CD4-positive, CD25-positive, alpha-beta regulatory T cell (primary cell): ENCODE results near the gene OR2A14. TPM values are rescaled to one million over a fixed set of nuclear protein-coding genes. Genes with fewer than 3 reads are reported as not detected.
"Not testable (repeated sequence)": the region's sequence is repeated elsewhere in the genome, so short reads cannot be mapped to it uniquely, and the experiment has no call there.

Source experiments
- ATAC-seq, 2 donors: fragments of 150-1000 bp; cut with Tn5 transposase; one replicate each; pipeline ENCODE4 v1.10.0; 2021; ENCODE audit warnings: low read depth in 2 of 2, moderate number of reproducible peaks in 2 of 2, moderate library complexity in 1 of 2
- DNase-seq, 3 donors: peaks; one replicate each; pipeline versions ENCODE4 v3.0.0 to v3.0.0-alpha.2; 2012 to 2022; ENCODE audit warnings: mixed read lengths in 1 of 3
- H3K27ac ChIP-seq: one replicate; pipeline ENCODE4 v1.7.0; 2013; ENCODE audit warnings: mild to moderate bottlenecking, low read length; ENCODE audit not compliant: insufficient read depth, poor library complexity, severe bottlenecking
- H3K27me3 ChIP-seq: one replicate; pipeline ENCODE4 v1.7.0; 2013; ENCODE audit warnings: low read length; ENCODE audit not compliant: control insufficient read depth, insufficient read depth
- H3K36me3 ChIP-seq: one replicate; pipeline ENCODE4 v1.7.0; 2013; ENCODE audit warnings: mild to moderate bottlenecking, low read length, moderate library complexity; ENCODE audit not compliant: control insufficient read depth, insufficient read depth
- H3K4me1 ChIP-seq: 2 replicates; pipeline ENCODE4 v1.7.0; 2013; ENCODE audit warnings: mild to moderate bottlenecking, low read length; ENCODE audit not compliant: insufficient read depth, control insufficient read depth, poor library complexity, severe bottlenecking
- H3K4me3 ChIP-seq: one replicate; pipeline ENCODE4 v1.7.0; 2013; ENCODE audit warnings: low read depth, mild to moderate bottlenecking, low read length, moderate library complexity
- H3K9me3 ChIP-seq, 2 experiments: 1 replicate in 1 of 2; 2 replicates in 1 of 2; pipeline ENCODE4 v1.7.0; 2013; ENCODE audit warnings: low read length in 2 of 2, mild to moderate bottlenecking in 1 of 2, moderate library complexity in 1 of 2; ENCODE audit not compliant: control insufficient read depth in 2 of 2
- H3K27ac Mint-ChIP-seq, 3 donors: one replicate each; pipeline ENCODE4 v1.8.0; 2020 to 2022; ENCODE audit warnings: mild to moderate bottlenecking in 3 of 3, mixed read lengths in 3 of 3, moderate library complexity in 2 of 3
- H3K27me3 Mint-ChIP-seq: one replicate; pipeline ENCODE4 v1.8.0; 2022; ENCODE audit warnings: mild to moderate bottlenecking, mixed read lengths
- H3K36me3 Mint-ChIP-seq: one replicate; pipeline ENCODE4 v1.8.0; 2020; ENCODE audit warnings: mixed read lengths
- H3K4me1 Mint-ChIP-seq, 4 donors: one replicate each; pipeline ENCODE4 v1.8.0; 2020 to 2022; ENCODE audit warnings: mixed read lengths in 4 of 4, mild to moderate bottlenecking in 1 of 4
- H3K4me3 Mint-ChIP-seq, 4 donors: one replicate each; pipeline ENCODE4 v1.8.0; 2020 to 2022; ENCODE audit warnings: mild to moderate bottlenecking in 4 of 4, mixed read lengths in 4 of 4, moderate library complexity in 3 of 4
- H3K9me3 Mint-ChIP-seq, 7 donors: one replicate each; pipeline ENCODE4 v1.8.0; 2020 to 2022; ENCODE audit warnings: mixed read lengths in 7 of 7, mild to moderate bottlenecking in 3 of 7, moderate library complexity in 2 of 7
- polyA plus RNA-seq, 4 donors: library from polyadenylated mRNA; unstranded; fragments of 300-500 nt; fragmentation: Illumina TruSeq; gene quantifications; one replicate each; pipeline ENCODE4 v1.2.3, GENCODE V29; 2021
- total RNA-seq: library from RNA; stranded (reverse); gene quantifications from one replicate; pipeline ENCODE4 v1.2.3, GENCODE V29; 2022

The OR2A14 gene
- total and polyA plus RNA-seq, 5 donors from 2014 or later, result not detected

DNA sequence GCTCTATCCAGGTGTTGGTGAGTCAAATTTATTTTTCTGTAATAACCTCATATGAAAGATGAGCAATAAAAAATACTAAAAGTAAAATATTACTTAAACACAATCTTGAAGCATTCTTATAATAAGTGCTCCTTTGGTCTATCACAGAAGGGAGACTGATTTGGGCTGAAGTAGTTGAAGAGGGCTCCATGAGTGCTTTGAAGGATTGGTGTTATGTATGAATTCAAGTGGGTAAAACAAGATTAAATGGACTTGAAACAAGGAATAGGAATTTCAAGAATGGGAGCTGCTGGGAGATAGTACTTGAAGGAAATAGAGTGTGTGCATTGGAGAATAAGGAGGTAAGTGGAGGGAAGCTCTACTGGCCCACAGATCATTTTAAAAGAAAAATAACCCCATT lies 20.9 kb upstream of the OR2A14 start:
- no peaks in the 10 kb centered on the region for H3K36me3 Mint-ChIP-seq
- no peak overlapping the region for H3K4me3 ChIP-seq
- H3K4me1 Mint-ChIP-seq, result peaks cover 0 to 2% (median 0%) of the 10 kb centered on the region in 4 donors
- H3K27me3 ChIP-seq, result peaks cover 5% of the 10 kb centered on the region
- H3K4me3 Mint-ChIP-seq, result no peak overlapping the region
- H3K27ac ChIP-seq, result no peak overlapping the region
- ATAC-seq (no peak), DNase-seq (no peak)
- no peaks in the 10 kb centered on the region for H3K4me1 ChIP-seq
- H3K27me3 Mint-ChIP-seq, result peaks cover 25% of the 10 kb centered on the region
- no peaks in the 10 kb centered on the region for H3K36me3 ChIP-seq
- no peaks in the 10 kb centered on the region for H3K9me3 ChIP-seq
- no peak overlapping the region for H3K27ac Mint-ChIP-seq
- H3K9me3 Mint-ChIP-seq, result peaks cover 0 to 2% (median 0%) of the 10 kb centered on the region in 7 donors

DNA sequence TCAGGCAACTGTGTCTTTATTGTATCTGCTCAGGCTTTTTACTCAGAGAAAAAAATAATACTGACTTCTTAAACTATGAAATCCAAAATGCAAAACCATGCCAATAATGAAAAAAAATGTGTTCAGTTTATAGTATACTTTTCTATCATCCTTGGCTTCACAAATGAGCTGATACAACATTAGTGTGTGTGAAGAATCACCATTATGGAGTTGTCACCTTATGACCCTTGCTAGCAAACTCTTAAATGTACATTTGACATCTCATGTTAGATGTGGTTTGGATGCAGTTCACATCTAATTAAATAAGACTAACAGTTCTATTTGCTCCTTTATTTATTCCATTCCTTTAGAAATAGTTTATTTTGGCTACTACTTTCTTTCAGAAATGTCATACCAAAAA lies 17.8 kb upstream of the OR2A14 start:
- Histone ChIP-seq H3K27me3 (peaks cover 2% of the 10 kb centered on the region), H3K4me1 (no peaks in the 10 kb centered on the region), H3K36me3 (no peaks in the 10 kb centered on the region), H3K9me3 (no peaks in the 10 kb centered on the region), H3K27ac (no peak overlapping the region), H3K4me3 (no peak overlapping the region)
- ATAC-seq (no peak), DNase-seq (no peak)
- Mint-ChIP-seq H3K27me3 (peaks cover 19% of the 10 kb centered on the region), H3K27ac (no peak overlapping the region), H3K9me3 (peaks cover 0 to 3% (median 0%) of the 10 kb centered on the region in 7 donors), H3K4me1 (peaks cover 0 to 2% (median 0%) of the 10 kb centered on the region in 4 donors), H3K4me3 (no peak overlapping the region), H3K36me3 (no peaks in the 10 kb centered on the region)

DNA sequence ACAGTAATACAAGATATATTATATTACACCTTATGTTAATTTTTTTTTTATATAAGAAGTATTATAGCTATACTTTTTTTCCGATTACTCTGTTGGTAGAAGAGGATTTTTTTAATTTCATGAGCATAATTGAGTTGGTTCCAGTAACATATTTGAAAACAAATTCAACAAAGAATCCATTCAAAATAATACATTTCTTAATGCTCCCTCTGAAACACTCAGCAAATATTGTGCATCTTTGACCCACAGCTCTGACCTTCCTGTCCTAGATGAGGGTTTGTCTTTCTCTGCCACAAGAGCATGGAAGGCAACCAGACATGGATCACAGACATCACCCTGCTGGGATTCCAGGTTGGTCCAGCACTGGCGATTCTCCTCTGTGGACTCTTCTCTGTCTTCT lies 13.7 kb upstream of the OR2A14 start, which contains the start of gene OR2A2:
Gene OR2A2, plus strand, starts transcription at position 301 of the 400 bp plus-strand sequence. Its CDS starts 0 bp downstream, at position 301.
- H3K27ac Mint-ChIP-seq, result no peak within 1 kb of the TSS
- Histone ChIP-seq H3K27me3 (peaks cover 5% of the 10 kb centered on the region), H3K9me3 (no peaks in the 10 kb centered on the region), H3K4me3 (no peak within 1 kb of the TSS), H3K27ac (no peak within 1 kb of the TSS), H3K4me1 (no peaks in the 10 kb centered on the region), H3K36me3 (no peaks in the 10 kb centered on the region)
- H3K36me3 Mint-ChIP-seq, result no peaks in the 10 kb centered on the region
- DNase-seq (no peak), ATAC-seq (no peak)
- H3K4me1 Mint-ChIP-seq, result no peaks in the 10 kb centered on the region
- H3K4me3 Mint-ChIP-seq, result no peak within 1 kb of the TSS
- peaks cover 0 to 3% (median 0%) of the 10 kb centered on the region in 7 donors for H3K9me3 Mint-ChIP-seq
- peaks cover 22% of the 10 kb centered on the region for H3K27me3 Mint-ChIP-seq

DNA sequence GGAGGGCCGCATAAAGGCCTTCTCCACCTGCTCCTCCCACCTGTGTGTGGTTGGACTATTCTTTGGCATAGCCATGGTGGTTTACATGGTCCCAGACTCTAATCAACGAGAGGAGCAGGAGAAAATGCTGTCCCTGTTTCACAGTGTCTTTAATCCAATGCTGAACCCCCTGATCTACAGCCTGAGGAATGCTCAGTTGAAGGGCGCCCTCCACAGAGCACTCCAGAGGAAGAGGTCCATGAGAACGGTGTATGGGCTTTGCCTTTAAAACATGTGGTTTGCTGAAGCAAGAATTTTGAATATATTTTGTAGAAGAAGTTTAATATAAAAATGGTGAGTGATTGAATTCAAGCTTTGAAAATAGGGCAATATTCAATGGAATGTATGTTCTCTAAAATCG lies 12.7 kb upstream of the OR2A14 start:
- H3K4me1 ChIP-seq, result no peaks in the 10 kb centered on the region
- H3K27me3 ChIP-seq, result peaks cover 8% of the 10 kb centered on the region
- Mint-ChIP-seq H3K27ac (no peak overlapping the region), H3K9me3 (peaks cover 0 to 3% (median 0%) of the 10 kb centered on the region in 7 donors), H3K4me1 (no peaks in the 10 kb centered on the region), H3K4me3 (no peak overlapping the region), H3K36me3 (no peaks in the 10 kb centered on the region), H3K27me3 (peaks cover 25% of the 10 kb centered on the region)
- no peaks in the 10 kb centered on the region for H3K36me3 ChIP-seq
- H3K4me3 ChIP-seq, result no peak overlapping the region
- H3K27ac ChIP-seq, result no peak overlapping the region
- no peaks in the 10 kb centered on the region for H3K9me3 ChIP-seq
- DNase-seq (no peak), ATAC-seq (no peak)

DNA sequence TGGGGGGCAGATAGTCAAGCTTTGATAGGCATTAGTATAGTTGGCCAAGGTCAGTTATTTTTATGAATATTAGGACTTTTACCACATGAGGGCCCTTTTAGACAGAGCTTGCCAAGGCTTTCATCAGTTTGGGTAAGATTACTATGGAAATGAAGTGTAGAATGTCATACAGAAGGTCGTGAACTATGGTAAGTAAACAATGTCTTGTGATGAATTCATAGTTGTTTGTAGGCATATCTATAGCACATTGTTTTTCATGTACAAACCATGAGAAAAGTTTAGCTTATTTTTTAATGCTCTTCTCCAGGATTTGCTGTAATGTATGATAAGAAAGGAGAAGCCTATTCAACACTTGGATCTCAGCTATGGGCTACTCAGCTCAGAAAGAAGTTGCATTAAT lies 9.3 kb upstream of the OR2A14 start:
- H3K27me3 ChIP-seq, result peaks cover 8% of the 10 kb centered on the region
- Mint-ChIP-seq H3K4me1 (no peaks in the 10 kb centered on the region), H3K9me3 (peaks cover 0 to 3% (median 0%) of the 10 kb centered on the region in 7 donors), H3K27me3 (peaks cover 33% of the 10 kb centered on the region), H3K4me3 (no peak overlapping the region), H3K36me3 (no peaks in the 10 kb centered on the region), H3K27ac (no peak overlapping the region)
- DNase-seq (no peak), ATAC-seq (no peak)
- H3K27ac ChIP-seq, result no peak overlapping the region
- H3K36me3 ChIP-seq, result no peaks in the 10 kb centered on the region
- H3K4me1 ChIP-seq, result no peaks in the 10 kb centered on the region
- H3K9me3 ChIP-seq, result no peaks in the 10 kb centered on the region
- H3K4me3 ChIP-seq, result no peak overlapping the region

DNA sequence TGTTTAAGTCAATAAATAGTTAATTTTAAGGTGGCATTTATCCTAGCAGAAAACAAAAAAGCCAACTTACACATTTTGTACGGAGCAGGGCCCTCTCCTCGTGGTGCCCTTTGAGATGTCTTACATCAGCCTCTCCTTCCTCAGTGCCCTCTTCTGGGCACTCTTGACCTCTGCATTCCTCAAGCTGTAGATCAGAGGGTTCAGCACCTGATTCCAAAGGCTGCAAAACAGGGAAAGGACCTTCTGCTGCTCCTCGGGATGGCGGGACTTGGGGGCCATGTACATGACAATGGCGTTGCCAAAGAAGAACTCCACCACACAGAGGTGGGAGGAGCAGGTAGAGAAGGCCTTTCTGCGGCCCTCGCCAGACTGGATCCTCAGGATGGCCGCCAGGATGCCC lies 4.6 kb upstream of the OR2A14 start:
- Mint-ChIP-seq H3K27me3 (peaks cover 28% of the 10 kb centered on the region), H3K4me1 (no peaks in the 10 kb centered on the region), H3K36me3 (peaks cover 3% of the 10 kb centered on the region), H3K4me3 (no peak overlapping the region), H3K27ac (no peak overlapping the region), H3K9me3 (peaks cover 0 to 3% (median 0%) of the 10 kb centered on the region in 7 donors)
- Histone ChIP-seq H3K4me3 (no peak overlapping the region), H3K27ac (no peak overlapping the region), H3K4me1 (no peaks in the 10 kb centered on the region), H3K36me3 (no peaks in the 10 kb centered on the region), H3K9me3 (no peaks in the 10 kb centered on the region), H3K27me3 (peaks cover 7% of the 10 kb centered on the region)
- ATAC-seq (no peak), DNase-seq (no peak)

DNA sequence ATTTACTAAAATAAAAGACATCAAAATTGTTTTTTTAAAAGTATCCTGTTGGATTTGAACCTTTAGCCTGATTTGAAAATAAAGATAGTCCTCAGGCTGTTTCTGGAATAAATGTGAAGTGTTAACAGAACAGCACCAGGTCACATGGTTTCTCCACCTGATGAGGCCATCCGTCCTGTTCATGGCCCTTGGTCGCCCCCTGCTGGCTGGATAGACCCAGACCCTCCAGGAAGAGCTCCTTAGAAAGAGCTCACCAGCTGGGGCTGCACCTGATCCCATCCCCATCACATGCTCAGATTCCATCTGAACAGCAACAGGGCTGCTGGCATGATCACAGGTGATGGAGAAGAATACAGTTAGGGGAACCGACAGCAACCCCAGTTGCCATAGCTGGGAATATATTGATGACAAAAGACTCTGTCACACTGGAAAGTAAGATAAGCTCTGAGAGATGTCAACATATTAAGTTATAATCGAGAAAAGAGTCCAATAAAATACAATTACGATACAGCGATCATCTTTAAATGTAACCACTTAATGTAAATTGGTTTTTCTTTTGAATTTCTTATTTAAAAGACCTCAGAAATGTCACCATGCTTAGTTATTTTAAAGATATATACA lies 4.8 kb downstream of the OR2A14 start:
- H3K27me3 ChIP-seq, result no peaks in the 10 kb centered on the region
- no peaks in the 10 kb centered on the region for H3K4me1 ChIP-seq
- no peak overlapping the region for H3K4me3 ChIP-seq
- Mint-ChIP-seq H3K27me3 (peaks cover 17% of the 10 kb centered on the region), H3K36me3 (no peaks in the 10 kb centered on the region), H3K4me1 (peaks cover 0 to 6% (median 0%) of the 10 kb centered on the region in 4 donors), H3K4me3 (no peak overlapping the region), H3K27ac (no peak overlapping the region), H3K9me3 (peaks cover 0 to 1% (median 0%) of the 10 kb centered on the region in 7 donors)
- ATAC-seq (peak; percentile 95 to 96), DNase-seq (peak; percentile 65 to 85 (median 78))
- no peaks in the 10 kb centered on the region for H3K9me3 ChIP-seq
- H3K27ac ChIP-seq, result no peak overlapping the region
- no peaks in the 10 kb centered on the region for H3K36me3 ChIP-seq

DNA sequence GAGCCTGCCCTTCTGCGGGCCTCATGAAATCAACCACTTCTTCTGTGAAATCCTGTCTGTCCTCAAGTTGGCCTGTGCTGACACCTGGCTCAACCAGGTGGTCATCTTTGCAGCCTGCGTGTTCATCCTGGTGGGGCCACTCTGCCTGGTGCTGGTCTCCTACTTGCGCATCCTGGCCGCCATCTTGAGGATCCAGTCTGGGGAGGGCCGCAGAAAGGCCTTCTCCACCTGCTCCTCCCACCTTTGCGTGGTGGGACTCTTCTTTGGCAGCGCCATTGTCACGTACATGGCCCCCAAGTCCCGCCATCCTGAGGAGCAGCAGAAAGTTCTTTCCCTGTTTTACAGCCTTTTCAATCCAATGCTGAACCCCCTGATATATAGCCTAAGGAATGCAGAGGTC lies 6.6 kb downstream of the OR2A14 start:
- not testable (repeated sequence) for H3K9me3 Mint-ChIP-seq, H3K27ac ChIP-seq, DNase-seq, H3K4me1 ChIP-seq, H3K36me3 Mint-ChIP-seq, H3K4me1 Mint-ChIP-seq, H3K27me3 ChIP-seq, ATAC-seq, H3K4me3 ChIP-seq, H3K9me3 ChIP-seq, H3K36me3 ChIP-seq, H3K27ac Mint-ChIP-seq, H3K4me3 Mint-ChIP-seq
- peaks cover 21% of the 10 kb centered on the region for H3K27me3 Mint-ChIP-seq
